Panc1 (cell line): Measurements from ENCODE around the gene ARHGAP25.

Source experiments
- POLR2AphosphoS5 ChIP-seq: IDR thresholded peaks from 2 replicates; pipeline ENCODE4 v1.6.1; 2012; ENCODE audit warnings: mild to moderate bottlenecking, low read depth, low read length, moderate library complexity
- SIN3A ChIP-seq: IDR thresholded peaks from 2 replicates; pipeline ENCODE4 v1.6.1; 2012; ENCODE audit warnings: low read depth, mild to moderate bottlenecking, low read length, moderate library complexity, borderline replicate concordance; ENCODE audit not compliant: insufficient read depth

GRCh38 chr2:68812251-68812650 lies 77.6 kb downstream of the ARHGAP25 start:
- TF ChIP-seq POLR2AphosphoS5, result no peak
- TF ChIP-seq SIN3A, result no peak
